NCI-H2227 (cell line): ENCODE measurements around the gene PIGV.
"Not testable (repeated sequence)": the region's sequence is repeated elsewhere in the genome, so short reads cannot be mapped to it uniquely, and the experiment has no call there.

ENCODE experiments used
- DNase-seq: peaks from one replicate; lab custom pipeline; 2025; ENCODE audit not compliant: unreplicated experiment; lab: John Stamatoyannopoulos, UW

PIGV gene

GRCh38 chr1:26791148-26791547 lies 3.4 kb downstream of the PIGV start:
- no peak for DNase-seq

- DNase-seq = no peak
Observed at GRCh38 chr1:26791626-26792025, 3.9 kb downstream of the PIGV start.

GRCh38 chr1:26792924-26793323 lies 5.2 kb downstream of the PIGV start:
- no peak for DNase-seq

DNA sequence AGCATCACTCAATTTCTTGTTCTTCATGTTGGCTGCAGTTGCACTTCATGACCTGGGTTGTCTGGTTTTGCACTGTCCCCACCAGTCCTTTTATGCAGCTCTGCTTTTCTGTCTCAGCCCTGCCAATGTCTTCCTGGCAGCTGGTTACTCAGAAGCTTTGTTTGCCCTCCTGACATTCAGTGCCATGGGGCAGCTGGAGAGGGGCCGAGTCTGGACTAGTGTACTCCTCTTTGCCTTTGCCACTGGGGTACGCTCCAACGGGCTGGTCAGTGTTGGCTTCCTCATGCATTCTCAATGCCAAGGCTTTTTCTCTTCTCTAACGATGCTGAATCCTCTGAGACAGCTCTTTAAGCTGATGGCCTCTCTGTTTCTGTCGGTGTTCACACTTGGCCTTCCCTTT lies 6.6 kb downstream of the PIGV start:
- DNase-seq = no peak

DNA sequence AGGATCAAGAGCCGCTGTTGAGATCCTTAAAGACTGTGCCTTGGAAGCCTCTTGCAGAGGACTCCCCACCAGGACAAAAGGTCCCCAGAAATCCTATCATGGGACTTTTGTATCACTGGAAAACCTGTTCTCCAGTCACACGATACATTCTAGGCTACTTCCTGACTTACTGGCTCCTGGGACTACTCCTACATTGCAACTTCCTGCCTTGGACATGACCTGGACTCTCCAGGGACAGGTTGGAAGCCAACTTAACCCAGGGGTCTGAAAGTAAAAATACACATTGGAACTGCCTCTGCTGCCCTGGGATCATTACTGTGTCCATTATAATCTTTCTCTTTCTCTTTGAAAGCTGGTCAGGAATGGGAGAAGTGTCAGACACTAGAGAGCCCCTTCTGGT lies 9.9 kb downstream of the PIGV start:
- no peak for DNase-seq

DNA sequence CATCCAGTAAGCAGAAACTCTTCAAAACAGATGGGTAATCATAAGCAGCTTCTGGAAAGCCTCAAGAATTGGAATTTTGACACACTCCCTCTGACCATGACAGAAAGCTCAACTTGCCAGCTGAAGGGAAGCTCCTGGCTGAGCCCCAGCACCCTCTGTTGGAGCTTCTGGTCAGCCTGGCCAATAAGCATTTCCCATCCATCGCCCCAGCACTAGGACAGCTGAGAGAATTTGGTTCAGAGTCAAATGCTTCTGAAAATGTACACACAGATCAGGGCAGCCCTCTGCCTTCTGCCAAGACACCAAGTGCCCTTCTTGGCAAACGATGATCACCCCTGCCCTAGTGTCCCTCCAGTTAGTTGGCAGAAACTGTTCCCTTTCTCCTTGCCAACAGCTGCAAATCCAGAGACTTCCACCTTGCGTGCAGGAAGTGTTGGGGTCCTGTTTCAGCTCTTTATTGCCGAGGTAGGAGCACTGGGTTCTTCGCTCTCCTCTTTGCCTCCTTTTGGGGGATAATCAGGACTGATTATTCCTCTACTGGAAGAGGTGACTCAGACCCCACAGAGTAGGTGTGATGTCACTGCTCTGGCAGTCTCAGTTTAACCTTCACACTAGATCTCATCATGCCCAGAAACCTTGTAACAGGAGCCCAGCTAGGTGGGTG lies 11.9 kb downstream of the PIGV start:
- no peak for DNase-seq

DNA sequence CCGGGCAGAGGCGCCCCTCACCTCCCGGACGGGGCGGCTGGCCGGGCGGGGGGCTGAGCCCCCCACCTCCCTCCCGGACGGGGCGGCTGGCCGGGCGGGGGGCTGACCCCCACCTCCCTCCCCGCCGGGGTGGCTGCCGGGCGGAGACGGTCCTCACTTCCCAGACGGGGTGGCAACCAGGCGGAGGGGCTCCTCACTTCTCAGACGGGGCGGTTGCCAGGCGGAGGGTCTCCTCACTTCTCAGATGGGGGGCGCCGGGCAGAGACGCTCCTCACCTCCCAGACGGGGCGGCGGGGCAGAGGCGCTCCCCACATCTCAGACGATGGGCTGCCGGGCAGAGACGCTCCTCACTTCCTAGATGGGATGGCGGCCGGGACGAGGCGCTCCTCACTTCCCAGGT lies 16.2 kb downstream of the PIGV start:
- DNase-seq = not testable (repeated sequence)

GRCh38 chr1:26810105-26810504 lies 22.4 kb downstream of the PIGV start:
- peak; percentile 77 for DNase-seq

DNA sequence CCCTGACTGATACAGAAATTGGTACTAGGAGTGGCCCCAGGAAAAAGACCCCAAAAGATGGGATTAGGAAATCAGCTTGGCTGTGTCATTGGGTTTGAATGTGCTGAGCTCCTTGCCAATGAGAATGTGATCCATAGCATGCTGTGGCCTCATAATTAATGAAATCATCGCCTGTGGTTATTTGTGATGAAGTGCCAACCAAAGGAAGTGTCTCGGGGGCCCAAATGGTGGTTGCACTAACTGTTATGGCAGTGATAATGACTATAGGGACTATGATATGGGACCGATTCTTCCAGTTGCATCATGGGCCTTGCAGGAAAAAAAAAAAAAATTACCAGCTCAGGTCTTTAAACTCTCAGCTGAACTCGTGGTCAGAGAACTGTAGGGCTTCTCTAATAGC lies 23.3 kb downstream of the PIGV start:
- no peak for DNase-seq

- no peak for DNase-seq
Observed at GRCh38 chr1:26811708-26812107, 24.0 kb downstream of the PIGV start.

DNA sequence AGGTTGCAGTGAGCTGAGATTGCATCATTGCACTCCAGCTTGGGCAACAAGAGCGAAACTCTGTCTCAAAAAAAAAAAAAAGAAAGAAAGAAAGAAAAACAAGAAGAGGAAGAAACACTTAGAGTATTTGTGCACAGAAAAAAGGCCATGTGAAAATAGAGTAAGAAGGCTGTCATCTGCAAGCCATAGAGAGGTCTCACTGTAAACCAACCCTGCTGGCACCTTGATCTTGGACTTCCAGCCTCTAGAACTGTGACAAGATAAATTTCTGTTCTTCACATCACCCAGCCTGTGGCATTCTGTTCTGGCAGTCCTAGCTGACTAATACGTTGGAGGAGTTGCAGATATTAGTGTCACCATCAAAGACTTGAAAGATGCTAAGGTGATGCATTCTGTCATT lies 26.6 kb downstream of the PIGV start:
- DNase-seq = no peak

DNA sequence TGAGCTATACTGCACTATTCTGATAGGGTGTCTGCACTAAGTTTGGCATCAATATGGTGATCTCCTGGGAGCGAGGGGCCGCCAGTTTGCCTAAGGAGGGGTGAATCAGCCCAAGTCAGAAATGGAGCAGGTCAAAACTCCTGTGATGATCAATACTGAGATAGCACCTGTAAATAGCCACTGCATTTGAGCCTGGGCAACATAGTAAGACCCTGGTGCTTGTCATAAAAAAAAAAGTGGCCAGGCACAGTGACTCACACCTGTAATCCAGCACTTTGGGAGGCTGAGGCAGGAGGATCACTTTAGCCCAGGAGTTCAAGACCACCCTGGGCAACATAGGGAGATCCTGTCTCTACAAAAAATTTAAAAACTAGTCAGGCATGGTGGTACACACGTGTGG lies 27.1 kb downstream of the PIGV start:
- no peak for DNase-seq

- DNase-seq = no peak
Observed at GRCh38 chr1:26820784-26821269, 33.1 kb downstream of the PIGV start.

DNA sequence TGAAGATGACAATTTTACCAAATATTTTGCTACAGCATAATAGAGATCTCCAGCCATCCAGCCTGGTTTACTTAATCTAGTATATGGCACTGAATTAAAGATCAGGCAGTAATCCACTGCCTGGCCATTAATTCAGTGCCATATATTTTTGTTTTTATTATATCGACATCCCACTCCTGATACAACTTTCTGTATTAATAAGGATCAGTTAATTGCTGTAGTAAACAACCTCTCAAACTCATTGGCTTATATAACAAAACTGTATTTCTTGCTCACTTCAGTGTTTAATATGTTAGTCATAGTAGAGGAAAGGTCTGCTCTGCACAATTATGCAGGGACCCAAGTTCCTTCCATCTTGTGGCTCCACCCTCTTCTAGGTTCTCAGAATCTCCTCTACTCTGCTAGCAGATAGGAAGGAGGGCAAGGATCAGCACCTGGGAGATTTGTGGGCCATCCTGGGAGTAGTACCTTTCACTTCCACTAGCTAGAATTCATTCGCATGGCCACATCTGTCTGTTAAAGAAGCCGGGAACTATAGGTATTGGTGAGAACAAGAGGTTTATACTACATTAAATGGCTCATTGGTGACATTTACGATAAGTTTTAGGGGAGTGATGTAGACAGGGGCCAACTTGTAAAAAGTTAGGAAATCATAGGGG lies 35.1 kb downstream of the PIGV start:
- DNase-seq = no peak

DNA sequence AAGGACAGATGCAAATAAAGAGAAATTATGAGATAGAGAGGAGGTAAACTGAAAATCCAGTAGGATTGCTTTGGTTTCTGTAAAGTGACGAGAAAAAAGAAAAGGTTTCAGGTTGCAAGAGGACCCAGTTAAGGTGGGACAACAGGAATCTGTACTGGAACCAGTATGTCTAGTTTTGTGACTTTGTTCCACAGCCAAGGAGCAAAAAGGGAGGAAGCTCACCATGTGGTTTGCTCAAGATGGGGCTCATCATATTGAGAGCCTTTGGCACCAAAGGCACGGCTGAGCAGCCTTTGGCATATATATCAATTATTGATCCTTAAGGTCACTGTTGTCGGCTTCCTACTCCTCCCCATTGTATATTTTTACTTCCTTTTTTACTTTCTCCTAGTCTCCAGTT lies 37.0 kb downstream of the PIGV start:
- no peak for DNase-seq

GRCh38 chr1:26826261-26827105 lies 38.7 kb downstream of the PIGV start, which contains the start of gene ZDHHC18:
Gene ZDHHC18, plus strand, starts transcription at chr1:26826688. Its CDS starts 117 bp downstream, at chr1:26826805.
- DNase-seq = peak; percentile 82

- no peak for DNase-seq
Observed at GRCh38 chr1:26827106-26827604, 39.4 kb downstream of the PIGV start.

DNA sequence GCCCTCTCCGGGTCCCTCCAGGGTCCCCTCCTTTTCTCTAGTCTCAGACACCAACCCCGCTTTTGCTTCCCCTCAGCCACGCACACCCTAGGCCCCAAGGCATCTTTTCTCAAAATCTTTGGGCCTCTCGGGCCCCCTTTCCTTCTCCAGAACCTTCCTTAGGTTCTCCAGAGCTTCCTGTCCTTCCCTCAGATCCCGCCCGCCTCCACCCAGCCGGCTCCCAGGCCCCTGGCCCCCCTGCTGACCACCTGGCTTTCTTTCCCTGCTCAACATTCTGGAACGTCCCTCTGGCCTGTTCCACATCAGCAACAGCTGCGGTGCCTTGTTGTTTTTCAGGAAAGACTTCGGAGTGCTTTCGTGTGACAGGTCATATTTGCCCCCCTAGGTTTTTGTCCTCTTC lies 39.9 kb downstream of the PIGV start:
- no peak for DNase-seq

DNA sequence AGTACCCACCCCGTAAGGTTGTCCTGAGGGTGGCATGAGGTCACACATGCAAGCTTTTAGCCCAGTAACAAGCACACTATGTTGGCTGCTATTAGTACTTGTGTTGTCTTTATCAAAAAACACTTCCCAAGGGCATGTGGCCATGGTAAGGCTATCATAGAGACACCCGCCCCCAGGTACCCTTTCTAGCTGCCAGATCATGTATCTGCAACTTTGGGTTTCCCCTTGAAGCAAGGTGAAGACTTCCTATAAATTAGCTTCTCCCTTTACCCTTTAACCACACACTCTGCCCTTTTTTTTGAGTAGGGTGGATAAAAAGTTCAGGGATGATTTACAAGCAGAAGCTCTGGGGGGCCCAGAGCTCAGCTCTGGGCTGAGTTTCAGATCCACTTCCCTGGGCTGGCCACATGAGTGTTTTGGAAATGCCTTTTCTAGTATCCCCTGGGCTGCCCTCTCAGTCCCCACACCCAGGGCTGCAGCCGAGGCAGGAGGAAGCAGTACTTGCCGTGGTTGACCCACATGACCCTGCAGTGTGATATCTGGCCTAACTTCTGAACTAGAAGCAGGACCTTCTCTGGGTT lies 40.8 kb downstream of the PIGV start:
- DNase-seq = no peak

DNA sequence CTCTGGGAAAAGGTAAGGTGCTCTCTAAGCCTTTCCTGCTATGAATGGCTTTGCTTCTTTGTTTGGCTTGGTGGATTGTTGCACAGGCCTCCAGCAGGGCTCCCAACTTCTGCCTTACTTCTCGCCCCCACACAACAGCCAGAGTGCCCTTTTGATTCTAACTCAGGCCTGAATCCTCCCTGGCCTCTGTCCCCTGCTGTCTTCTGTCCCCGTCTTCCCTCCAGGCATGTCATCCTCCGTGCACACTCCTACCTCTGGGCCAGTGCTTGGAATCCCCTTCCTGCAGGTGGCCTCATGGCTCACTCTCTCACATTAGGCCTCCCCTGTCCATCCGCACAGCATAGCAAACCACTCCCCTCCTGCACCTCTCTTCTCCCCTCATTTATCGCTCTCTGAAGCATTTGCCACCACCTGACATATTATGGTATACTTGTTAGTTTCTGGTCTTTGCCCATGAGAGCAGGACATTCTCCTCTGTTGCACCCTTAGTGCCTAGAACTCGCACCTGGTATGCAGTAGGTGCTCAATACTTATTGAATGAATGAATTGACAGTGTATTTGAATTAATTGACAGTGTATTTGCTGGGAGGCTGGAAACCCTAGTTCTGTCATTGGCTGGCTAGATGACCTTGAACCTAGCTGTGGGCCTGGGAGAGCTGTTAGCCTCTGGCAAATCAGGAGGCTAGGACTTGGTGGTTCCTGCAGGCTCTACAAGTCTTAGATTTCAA lies 41.6 kb downstream of the PIGV start:
- DNase-seq = no peak

DNA sequence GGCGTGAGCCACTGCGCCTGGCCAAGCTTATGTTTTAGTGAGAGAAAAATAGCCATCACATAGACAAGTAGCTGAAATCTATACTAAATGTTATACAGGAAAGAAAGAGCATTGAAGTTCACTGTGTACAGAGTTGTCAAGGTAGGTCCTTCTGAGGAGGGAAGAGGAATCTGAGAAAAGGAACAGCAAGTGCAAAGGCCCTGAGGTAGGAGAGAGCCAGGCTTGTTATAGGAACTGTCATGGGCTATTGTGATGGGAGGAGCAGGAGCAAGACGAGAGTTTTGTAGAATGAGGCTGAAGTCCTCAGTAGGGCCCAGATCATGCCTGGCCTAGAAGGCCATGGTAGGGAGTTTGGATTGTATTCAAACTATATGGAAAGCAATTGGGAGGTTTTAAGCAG lies 43.3 kb downstream of the PIGV start:
- DNase-seq = no peak
